Limb (tissue), 2 donors: ENCODE data around the gene OR2J2.
"Not testable (repeated sequence)": the region's sequence is repeated elsewhere in the genome, so short reads cannot be mapped to it uniquely, and the experiment has no call there.

ENCODE experiments used
- DNase-seq, 2 donors: peaks; one replicate each; pipeline ENCODE4 v3.0.0-alpha.2; 2016; ENCODE audit errors: extremely low spot score in 2 of 2

The OR2J2 gene

DNA sequence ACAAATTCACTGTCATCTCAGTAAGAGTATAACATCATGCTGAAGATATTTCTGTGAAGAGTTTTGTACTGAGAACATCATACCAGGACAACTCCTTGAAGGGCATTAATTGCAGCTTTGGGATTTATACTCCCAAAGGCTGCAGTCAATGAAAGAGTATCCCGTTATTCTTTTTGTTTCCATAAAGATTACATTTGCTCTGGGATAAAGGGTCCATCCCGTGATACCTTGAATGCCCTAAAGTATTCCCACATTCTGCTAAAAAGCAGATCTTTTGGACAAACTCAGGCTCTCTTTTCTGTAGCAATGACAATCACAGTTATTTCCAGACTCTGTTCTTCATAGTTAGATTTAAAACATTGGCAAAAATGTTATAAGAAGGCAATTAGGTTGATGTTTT is at the start of gene OR2J2:
Gene OR2J2, plus strand, starts transcription at position 301 of the 400 bp plus-strand sequence. CDS start 2,729 bp downstream, outside the sequence.
- DNase-seq: not testable (repeated sequence)

DNA sequence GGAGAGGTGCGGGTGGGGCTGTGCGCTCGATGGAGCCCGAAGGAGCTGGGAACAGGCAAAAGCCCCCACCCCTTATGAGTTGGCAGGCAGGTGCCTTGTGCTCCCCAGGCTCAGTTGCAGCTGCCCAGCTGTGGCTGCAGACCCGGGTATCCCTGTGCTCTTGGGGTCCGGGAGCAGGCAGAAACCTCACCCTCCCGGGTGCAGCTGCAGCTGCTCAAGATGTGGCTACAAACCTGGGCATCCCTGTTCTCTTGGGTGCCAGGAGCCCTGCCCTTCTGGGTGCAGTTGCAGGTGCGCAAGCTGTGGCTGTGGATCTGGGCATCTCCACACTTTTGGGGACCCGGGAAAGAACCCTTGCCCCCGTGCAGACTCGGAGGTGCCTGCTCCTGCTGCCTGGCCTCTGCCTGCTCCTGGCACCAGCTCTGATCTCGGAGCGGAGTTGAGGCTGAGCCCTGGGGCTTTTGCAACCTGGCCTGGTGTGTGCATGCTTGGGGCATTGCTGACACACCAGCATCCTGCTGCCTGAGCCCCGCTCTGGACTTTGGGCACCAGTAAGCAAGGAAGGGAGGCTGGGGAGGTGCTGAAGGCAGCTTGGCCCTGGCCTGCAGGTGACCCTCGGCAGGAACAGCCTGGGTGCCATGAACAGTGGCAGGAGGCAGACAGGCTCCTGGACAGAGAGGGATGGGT is 41.2 kb upstream of the OR2J2 start:
- no peak for DNase-seq

DNA sequence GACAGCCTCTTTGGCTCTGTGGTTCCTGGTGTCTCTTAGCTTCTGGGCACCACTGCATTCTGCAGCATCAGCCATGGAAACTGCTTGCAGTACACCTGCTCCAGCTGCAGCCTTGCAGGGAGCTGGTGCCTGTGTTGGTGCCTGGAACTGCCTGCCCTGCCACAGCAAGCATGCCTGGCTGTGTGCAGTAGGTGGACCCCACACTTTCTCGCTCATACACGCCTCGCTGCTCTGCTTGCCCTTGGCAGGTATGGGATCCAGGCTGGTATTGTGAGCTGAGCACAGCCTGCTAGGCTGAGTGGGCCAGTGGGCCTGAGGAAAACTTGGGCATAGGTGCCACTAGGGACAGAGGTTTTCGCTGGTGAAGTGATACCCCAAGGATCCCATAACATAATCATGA is 40.1 kb upstream of the OR2J2 start:
- no peak for DNase-seq

DNA sequence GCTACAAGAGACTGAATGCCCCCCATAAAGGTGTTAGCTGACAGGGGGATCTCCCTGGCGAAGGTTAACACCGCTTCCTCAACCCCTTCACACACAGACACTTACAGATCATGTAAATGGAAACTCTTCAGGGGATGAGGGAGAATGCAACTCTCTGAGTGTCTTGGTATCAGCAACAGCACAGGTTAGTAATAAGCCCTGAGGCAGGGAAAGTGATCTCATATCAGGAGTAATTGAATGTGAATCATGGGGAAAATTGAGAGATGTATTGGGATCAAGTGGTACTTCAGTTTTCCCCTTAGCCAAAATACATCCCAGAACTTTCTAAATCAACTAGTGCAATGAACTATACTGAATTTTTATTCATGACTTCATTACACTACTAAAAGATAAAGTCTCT is 39.0 kb upstream of the OR2J2 start:
- DNase-seq: no peak

DNA sequence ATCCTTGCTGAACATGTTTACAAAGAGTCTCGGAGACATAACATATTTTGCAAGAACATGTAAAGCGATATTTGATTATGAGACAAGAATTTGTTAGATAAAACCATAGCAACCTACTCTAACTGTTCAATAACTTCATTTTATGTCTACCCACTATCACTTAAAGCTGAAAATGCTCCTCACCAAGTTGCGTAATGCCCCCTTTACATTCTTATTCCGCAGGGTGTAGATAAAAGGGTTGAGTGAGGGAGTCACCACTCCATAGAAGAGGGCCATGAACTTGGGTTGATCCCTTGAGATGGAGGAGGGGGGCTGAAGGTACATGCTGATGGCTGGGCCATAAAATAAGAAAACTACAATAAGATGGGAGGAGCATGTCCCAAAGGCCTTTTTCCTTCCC is 33.0 kb upstream of the OR2J2 start:
- no peak for DNase-seq

DNA sequence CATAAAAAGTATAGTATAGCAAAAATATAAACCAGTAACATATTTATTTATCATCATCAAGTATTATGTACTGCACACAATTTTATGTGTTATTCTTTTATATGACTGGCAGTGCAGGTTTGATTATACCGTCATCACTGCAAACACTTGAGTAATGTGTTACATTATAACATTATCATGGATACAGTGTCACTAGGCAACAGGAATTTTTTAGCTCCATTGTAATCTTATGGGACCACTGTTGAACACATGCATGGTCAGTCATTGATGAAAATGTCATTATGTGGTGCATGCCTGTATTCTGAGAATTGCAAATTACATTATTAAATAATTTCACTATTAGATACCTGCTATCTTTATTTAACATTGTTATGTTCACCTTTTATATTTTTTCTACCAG is 29.1 kb upstream of the OR2J2 start:
- DNase-seq: no peak

DNA sequence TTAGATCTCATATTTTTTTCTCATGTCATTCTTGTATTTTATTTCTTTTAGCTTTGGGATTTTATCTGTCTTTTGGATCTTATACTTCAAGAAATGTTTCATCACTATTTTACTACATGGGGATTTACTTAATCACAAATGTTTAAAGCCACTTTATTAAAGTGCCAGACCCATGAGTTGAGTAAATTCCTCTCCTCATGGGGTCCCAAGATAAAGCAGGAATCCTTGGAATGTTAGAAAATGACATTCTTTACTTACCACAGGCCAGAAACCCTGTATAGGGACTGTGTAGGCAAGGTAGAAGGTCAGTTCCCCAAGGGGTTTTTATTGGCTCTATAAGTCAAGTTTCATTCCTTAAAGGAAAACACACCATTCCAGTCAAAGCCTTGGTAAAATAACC is 28.4 kb upstream of the OR2J2 start:
- DNase-seq: no peak

DNA sequence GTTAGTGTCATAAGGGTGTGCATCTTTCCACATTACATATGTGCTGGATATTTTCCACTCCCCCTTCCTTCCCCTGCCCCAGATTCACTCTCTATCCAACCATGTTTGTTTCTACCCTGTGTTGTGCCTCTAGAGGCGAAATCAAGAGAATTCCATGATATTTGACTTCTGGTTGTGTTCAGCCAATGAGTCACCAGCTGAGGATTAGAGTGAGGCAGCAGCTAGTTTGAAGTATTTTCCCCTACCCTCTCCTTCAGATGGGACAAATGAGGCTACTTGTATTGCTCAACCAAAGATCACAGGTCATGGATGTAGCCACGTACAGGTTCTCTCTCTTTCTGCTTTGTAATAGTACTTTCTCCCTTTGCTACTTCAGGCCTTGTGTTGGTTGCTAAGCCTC is 24.5 kb upstream of the OR2J2 start:
- DNase-seq: no peak

DNA sequence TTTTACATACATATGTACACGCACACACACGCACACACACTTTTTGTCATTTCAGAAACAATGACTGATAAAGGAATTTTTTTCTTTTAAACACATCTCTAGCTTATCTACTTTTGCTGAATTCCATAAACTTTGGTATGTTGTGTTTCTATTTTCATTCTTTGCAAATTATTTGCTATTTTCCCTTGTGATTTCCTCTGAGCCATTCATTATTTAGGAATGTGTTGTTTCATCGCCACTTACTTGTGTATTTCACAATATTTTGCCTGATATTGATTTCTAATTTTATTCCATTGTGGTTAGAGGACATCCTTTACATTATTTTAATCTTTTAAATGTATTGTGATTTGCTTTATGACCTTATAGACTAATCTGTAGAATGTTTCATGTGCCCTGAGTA is 23.6 kb upstream of the OR2J2 start:
- no peak for DNase-seq

DNA sequence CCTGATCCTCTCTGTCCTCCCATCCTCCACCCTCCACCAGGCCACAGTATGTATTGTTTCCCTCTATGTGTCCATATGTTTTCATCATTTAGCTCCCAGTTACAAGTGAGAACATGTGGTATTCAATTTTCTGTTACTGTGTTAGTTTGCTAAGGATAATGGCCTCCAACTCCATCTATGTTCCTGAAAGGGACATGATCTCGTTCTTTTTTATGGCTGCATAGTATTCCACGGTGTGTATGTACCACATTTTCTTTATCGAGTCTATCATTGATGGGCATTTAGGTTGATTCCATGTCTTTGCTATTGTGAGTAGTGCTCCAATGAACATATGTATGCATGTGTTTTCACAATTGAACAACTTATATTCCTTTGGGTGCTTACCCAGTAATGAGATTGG is 21.3 kb upstream of the OR2J2 start:
- DNase-seq: not testable (repeated sequence)

DNA sequence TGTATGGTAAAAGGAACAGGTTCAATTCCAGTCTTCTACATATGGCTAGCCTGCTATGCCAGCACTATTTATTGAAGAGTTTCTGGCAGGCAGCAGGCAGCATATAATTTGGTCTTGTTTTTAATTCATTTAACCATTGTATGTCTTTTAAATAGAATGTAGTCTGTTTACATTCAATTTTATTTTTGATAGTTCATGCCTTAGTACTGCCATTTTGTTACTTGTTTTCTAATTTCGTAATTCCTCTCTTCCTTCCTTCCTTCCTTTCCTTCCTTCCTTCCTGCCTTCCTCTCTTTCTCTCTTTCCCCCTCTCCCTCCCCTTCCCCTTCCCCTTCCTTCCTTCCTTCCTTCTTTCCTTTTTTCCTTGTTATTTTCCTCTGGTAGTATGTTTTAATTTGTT is 17.6 kb upstream of the OR2J2 start:
- no peak for DNase-seq

DNA sequence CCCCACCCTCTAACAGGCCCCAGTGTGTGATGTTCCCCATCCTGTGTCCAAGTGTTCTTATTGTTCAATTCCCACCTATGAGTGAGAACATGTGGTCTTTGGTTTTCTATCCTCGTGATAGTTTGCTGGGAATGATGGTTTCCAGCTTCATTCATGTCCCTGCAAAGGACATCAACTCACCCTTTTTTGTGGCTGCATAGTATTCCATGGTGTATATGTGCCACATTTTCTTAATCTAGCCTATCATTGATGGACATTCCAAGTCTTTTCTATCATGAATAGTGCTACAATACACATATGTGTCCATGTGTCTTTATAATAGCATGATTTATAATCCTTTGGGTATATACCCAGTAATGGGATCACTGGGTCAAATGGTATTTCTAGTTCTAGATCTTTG is 15.5 kb upstream of the OR2J2 start:
- not testable (repeated sequence) for DNase-seq

DNA sequence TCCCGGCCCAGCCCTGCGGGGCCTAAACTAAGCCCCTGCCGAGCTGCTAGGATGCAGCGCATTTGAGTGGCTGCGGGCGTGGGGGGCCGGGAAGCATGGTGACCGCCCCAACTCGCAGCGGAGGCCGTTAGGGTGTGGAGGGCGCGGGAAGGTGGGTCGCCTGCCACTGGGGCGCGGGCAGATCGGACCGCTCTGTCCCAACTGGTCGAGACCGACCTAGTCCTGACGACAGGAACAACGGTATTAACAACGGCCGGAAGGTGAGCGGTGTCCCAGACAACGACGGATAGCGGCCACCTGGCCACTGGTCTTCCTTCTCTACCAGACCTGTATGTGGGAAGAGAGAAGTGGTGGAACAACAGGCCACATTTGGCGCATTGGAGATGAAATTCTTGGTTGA is 10.8 kb upstream of the OR2J2 start:
- DNase-seq: not testable (repeated sequence)

DNA sequence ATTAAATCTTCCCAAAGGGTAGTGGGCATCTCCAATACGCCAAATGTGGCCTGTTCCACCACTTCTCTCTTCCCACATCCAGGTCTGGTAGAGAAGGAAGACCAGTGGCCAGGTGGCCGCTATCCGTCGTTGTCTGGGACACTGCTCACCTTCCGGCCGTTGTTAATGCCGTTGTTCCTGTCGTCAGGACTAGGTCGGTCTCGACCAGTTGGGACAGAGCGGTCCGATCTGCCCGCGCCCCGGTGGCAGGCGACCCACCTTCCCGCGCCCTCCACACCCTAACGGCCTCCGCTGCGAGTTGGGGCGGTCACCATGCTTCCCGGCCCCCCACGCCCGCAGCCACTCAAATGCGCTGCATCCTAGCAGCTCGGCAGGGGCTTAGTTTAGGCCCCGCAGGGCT is 5.1 kb upstream of the OR2J2 start:
- DNase-seq: not testable (repeated sequence)

DNA sequence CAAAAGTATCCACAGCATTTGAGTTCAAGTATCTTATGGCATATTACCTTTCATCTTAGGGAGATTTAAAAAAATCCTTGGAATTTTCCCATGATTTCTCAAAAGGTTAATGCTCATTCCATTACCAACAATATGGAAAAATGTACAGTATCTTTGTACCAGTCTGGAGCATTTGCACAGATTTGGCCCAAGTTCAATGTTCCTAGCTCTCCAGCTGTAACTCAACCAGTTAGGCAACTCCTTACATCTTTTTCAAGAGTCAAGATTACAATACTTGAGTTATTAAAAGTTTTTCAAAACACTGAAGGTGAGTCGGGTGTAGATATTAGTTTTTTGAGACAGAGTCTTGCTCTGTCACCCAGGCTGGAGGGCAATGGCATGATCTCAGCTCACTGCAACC is 1.0 kb downstream of the OR2J2 start:
- DNase-seq: no peak

DNA sequence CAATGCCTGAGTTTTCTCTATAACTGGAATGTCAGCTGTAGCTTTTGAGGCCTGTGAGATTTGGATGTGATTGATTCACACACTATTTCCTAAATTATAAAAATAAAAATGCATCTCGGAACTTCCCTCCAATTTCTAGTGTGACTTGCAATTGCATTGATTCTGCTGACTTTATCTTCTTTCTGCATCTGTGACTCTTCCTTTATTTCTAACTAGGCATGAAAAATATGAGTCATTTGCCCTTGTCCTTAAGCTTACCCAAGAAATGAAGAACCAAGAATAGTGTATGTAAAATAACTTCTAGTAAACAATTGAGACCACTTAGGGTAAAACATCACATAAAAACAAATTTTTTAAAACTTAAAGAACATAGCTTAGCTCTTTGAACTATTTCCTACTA is 12.9 kb downstream of the OR2J2 start:
- DNase-seq: no peak

DNA sequence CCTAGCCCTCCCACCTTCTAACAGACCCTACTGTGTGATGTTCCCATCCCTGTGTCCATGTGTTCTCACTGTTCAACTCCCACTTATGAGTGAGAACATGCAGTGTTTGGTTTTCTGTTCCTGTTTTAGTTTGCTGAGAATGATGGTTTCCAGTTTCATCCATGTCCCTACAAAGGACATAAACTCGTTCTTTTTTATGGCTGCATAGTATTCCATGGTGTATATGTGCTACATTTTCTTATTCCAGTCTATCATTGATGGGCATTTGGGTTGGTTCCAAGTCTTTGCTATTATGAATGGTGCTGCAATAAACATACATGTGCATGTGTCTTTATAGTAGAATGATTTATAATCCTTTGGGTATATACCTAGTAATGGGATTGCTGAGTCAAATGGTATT is 18.0 kb downstream of the OR2J2 start:
- DNase-seq: not testable (repeated sequence)

DNA sequence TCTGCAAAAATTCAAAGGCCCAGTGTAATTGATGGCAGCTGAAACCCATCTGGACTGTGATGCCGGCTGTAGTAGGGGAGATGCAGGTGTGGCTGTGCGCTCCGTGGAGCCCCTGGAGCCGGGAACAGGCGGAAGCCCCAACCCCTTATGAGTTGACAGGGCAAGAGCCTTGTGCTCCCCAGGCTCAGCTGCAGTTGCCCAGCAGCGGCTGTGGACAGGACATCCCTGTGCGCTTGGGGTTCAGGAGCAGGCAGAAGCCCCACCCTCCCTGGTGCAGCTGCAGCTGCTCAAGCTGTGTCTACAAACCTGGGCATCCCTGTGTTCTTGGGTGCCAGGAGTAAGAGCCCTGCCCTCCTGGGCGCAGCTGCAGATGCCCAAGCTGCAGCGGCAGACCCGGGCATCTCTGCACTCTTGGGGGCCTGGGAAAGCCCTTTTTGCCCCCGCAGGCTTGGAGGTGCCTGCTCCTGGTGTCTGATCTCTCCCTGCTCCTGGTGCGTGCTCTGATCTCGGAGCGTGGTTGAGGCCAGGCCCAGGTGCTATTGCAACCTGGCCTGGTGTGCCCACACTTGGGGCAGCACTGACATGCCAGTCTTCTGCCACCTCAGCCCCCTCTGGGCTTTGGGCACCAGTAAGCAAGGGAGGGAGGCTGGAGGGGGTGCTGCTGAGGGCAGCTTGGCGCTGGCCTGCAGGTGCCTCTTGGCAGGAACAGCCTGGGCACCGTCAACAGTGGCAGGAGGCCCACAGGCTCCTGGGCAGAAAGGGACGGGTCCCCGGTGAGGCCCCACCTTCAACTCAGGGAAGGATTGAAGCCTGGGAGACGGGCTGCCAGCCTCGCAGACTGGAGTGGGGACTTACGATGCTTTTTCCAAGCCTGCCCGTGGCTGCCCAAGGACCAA is 30.3 kb downstream of the OR2J2 start:
- no peak for DNase-seq

DNA sequence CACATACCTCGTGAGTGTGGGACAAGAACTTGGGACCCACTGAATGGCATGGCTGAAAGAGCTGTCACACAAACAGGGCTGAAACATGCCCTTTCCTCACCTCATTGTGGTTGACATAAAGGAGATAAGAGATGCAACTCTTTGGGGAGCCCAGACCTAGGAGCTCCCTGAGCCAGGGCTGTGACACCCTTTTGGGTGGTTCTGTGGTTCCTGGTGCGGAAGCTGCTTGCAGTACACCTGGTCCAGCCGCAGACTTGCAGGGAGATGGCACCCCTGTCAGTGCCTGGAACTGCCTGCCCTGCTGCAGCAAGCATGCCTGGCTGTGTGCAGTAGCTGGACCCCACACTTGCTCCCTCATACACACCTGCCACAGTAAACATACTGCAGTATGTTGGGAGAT is 31.3 kb downstream of the OR2J2 start:
- DNase-seq: no peak

DNA sequence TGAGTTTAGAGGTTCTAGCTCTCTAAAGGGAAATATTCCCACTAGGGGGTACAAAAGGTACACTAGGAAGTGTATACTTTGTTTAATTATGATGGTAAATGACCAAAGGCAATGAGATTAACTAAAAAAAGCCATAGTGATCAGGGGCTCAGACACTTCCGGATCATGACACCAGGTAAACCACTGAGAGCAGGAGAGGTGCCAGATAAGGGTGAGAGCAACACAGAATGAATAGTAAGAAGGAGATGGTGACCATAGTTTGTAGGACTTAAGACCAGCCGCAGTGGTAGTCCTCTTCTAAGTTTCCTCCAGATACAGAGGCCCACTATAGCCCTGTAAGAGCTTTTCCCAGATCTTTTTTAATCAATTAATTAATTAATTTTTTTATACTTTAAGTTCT is 40.8 kb downstream of the OR2J2 start:
- no peak for DNase-seq

DNA sequence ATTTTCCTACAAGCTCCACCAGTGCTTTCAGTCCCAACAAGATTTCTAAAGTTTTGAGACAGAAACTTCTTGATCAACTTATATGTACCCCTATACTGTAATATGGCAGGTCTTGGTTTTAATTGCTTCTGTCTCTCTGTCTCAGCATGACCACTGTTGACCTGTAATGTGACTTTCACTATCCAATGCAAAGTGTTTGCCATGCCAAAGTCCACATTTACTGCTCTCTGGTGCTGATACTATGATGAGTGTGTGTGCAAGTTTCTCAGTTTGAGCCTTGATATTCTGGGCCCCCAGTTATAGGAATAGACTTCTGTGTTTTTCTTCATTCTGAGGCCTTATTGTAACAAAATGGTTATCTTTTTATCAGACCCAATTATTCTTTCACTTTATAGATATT is 45.8 kb downstream of the OR2J2 start:
- no peak for DNase-seq

DNA sequence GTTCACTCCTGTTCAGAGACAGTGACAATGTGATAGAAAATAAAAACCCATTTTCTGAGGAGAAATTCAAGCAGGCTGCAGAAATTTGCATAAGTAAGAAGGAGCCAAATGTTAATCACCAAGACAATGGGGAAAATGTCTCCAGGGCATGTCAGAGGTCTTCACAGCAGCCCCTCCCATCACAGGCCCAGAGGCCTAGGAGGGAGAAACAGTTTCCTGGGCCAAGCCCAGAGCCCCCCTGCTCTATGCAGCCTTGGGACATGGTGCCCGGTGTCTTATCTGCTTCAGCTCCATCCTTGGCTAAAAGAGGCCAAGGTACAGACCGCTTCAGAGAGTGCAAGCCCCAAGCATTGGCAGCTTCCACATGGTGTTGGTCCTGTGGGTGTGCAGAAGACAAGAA is 46.5 kb downstream of the OR2J2 start:
- DNase-seq: not testable (repeated sequence)

DNA sequence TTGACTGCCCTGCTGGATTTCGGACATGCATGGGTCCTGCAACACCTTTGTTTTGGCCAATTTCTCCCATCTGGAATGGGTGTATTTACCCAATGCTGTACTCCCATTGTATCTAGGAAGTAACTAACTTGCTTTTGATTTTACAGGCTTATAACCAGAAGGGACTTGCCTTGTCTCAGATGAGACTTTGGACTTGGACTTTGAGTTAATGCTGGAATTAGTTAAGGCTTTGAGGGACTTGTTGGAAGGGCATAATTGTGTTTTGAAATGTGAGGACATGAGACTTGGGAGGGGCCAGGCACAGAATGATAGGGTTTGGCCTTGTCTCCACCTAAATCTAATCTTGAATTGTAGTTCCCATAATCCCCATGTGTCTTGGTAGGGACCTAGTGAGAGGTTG is 47.3 kb downstream of the OR2J2 start:
- DNase-seq: not testable (repeated sequence)
